Keratinocyte (primary cell): ENCODE measurements around the gene SUZ12. TPM values are rescaled to one million over a fixed set of nuclear protein-coding genes. Genes with fewer than 3 reads are reported as not detected.
"Not testable (repeated sequence)": the region's sequence is repeated elsewhere in the genome, so short reads cannot be mapped to it uniquely, and the experiment has no call there.

Experiments used
- DNase-seq: peaks from one replicate; pipeline ENCODE4 v3.0.0-alpha.2; 2011; ENCODE audit warnings: low read depth, missing footprints, low spot score
- FAIRE-seq: peaks from 2 replicates; lab custom pipeline; 2011; peaks lifted over from hg19 to GRCh38; lab: Jason Lieb, UNC
- H2AFZ ChIP-seq: 2 replicates; pipeline ENCODE4 v1.6.0; 2012; ENCODE audit warnings: low read length, control low read depth, inconsistent platforms; ENCODE audit not compliant: control insufficient read depth
- H3K27ac ChIP-seq: 2 replicates; pipeline ENCODE4 v1.5.1; 2011; ENCODE audit warnings: low read length; ENCODE audit not compliant: control insufficient read depth, insufficient read depth
- H3K27me3 ChIP-seq: 3 replicates; pipeline ENCODE4 v1.6.0; 2011; ENCODE audit warnings: low read length; ENCODE audit not compliant: control insufficient read depth, insufficient read depth; ENCODE audit errors: extremely low read depth
- H3K36me3 ChIP-seq, 2 experiments: 2 replicates in 1 of 2; 3 replicates in 1 of 2; pipeline ENCODE4 v1.5.1; 2011; ENCODE audit warnings: low read length in 2 of 2, mild to moderate bottlenecking in 1 of 2; ENCODE audit not compliant: control insufficient read depth in 2 of 2, insufficient read depth in 2 of 2; ENCODE audit errors: extremely low read depth in 1 of 2
- H3K4me1 ChIP-seq: 3 replicates; pipeline ENCODE4 v1.5.1; 2011; ENCODE audit warnings: low read length; ENCODE audit not compliant: control insufficient read depth, insufficient read depth; ENCODE audit errors: extremely low read depth
- H3K4me2 ChIP-seq: 3 replicates; pipeline ENCODE4 v1.6.0; 2011; ENCODE audit warnings: low read depth, low read length; ENCODE audit not compliant: control insufficient read depth, insufficient read depth; ENCODE audit errors: extremely low read depth
- H3K4me3 ChIP-seq, 3 experiments: fragments of 200-600 bp in 1 of 3; sonication (generic) in 1 of 3; 2 replicates in 2 of 3; 3 replicates in 1 of 3; pipeline ENCODE4 v1.5.1; 2011 to 2016; ENCODE audit warnings: low read length in 3 of 3, mild to moderate bottlenecking in 3 of 3, control low read depth in 2 of 3, inconsistent platforms in 1 of 3, low read depth in 1 of 3, mixed read lengths in 1 of 3, mixed run types in 1 of 3, moderate library complexity in 1 of 3; ENCODE audit not compliant: control insufficient read depth in 2 of 3, insufficient read depth in 2 of 3; ENCODE audit errors: extremely low read depth in 1 of 3
- H3K79me2 ChIP-seq: 2 replicates; pipeline ENCODE4 v1.6.0; 2012; ENCODE audit warnings: low read length; ENCODE audit not compliant: control insufficient read depth, insufficient read depth
- H3K9ac ChIP-seq: 3 replicates; pipeline ENCODE4 v1.6.0; 2011; ENCODE audit warnings: low read length; ENCODE audit not compliant: control insufficient read depth, insufficient read depth; ENCODE audit errors: extremely low read depth
- H3K9me1 ChIP-seq: 3 replicates; pipeline ENCODE4 v1.6.0; 2011; ENCODE audit warnings: low read length; ENCODE audit not compliant: control insufficient read depth, insufficient read depth; ENCODE audit errors: extremely low read depth
- H3K9me3 ChIP-seq: 2 replicates; pipeline ENCODE4 v1.5.1; 2012; ENCODE audit warnings: low read depth, low read length; ENCODE audit not compliant: control insufficient read depth
- H4K20me1 ChIP-seq: 3 replicates; pipeline ENCODE4 v1.6.0; 2011; ENCODE audit warnings: low read length; ENCODE audit not compliant: control insufficient read depth, insufficient read depth; ENCODE audit errors: extremely low read depth
- EZH2 ChIP-seq: IDR thresholded peaks from one replicate; pipeline ENCODE4 v1.6.1; 2012; ENCODE audit warnings: inconsistent platforms, mild to moderate bottlenecking, low read length, moderate library complexity
- dilution Hi-C: fragments of 300-500 bp; cut with MboI; formaldehyde crosslinking; loops from one replicate; pipeline ENCODE4 v1.7.0; 2020; ENCODE audit warnings: low sequenced_read_pairs; ENCODE audit not compliant: extremely low pct_ligation_motif_present
- polyA plus RNA-seq, 5 experiments: library from polyadenylated mRNA; depleted of rRNA in 3 of 5; stranded (reverse) in 3 of 5; stranded (forward) in 1 of 5; unstranded in 1 of 5; fragments of >200 nt; gene quantifications; 1 replicate in 1 of 5; 2 replicates in 3 of 5; 3 replicates in 1 of 5; pipeline versions ENCODE4 v1.2.1 to v1.2.3, GENCODE V29; 2011 to 2012; ENCODE audit warnings: missing spikeins in 2 of 5, low read depth in 1 of 5, low replicate concordance in 1 of 5
- TF ChIP-seq, protein P1 (sequence below), 3 experiments: IDR thresholded peaks in 1 of 3; conservative IDR thresholded peaks in 1 of 3; optimal IDR thresholded peaks in 1 of 3; 2 replicates in 2 of 3; 3 replicates in 1 of 3; pipeline versions ENCODE3 to v1.5.1; 2011; ENCODE audit warnings: low read length in 3 of 3, mild to moderate bottlenecking in 3 of 3, moderate library complexity in 2 of 3, control low read depth in 1 of 3, inconsistent platforms in 1 of 3; ENCODE audit not compliant: insufficient read depth in 2 of 3; ENCODE audit errors: extremely low read depth in 1 of 3

SUZ12 gene
- polyA plus RNA-seq, 1 donor (not counting 4 experiments of a cell fraction or from before 2014, with no cell fraction given): 20.8 TPM

DNA sequence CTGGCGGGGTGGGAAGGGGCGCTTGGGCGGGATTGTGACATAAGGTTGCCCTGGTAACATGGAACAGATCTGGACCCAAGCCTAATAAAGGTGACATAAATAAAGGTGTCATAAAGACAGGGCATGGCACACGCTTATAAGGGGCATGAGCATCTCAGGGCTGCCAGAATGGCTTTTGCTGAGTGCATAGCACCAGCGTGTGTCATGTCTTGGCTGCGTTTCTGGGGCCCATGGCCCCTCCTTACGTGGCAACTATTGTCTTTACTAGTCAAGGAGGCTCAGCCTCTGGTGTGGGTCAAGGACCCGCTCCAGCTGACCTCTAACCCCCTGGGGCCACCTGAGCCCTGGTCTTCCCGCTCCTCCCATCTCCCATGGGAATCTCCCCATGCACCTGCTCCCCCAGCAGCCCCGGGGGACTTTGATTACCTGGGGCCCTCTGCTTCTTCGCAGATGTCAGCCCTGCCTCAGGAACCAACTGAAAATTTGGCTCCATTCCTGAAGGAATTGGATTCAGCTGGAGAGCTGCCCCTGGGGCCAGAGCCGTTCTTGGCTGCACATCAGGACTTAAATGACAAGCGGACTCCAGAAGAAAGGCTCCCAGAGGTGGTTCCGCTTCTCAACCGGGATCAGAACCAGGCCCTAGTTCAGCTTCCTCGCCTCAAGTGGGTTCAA, 84.3 kb downstream of the SUZ12 start:
- H3K9me3 ChIP-seq: no peaks in the 10 kb centered on the region

DNA sequence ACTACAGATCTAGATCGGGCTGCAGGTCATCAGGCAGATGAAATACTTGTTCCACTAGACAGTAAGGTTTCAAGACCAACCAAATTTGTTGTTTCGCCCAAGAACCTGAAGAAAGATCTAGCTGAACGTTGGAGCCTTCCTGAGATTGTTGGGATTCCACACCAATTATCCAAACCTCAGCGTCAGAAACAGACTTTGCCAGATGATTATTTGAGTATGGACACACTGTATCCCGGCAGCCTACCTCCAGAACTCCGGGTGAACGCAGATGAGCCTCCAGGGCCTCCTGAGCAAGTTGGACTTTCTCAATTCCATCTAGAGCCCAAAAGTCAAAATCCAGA, 84.8 kb downstream of the SUZ12 start:
- H3K4me2 ChIP-seq: no peak overlapping the region
- H3K4me3 ChIP-seq: no peak overlapping the region
- FAIRE-seq (no peak), DNase-seq (no peak)
- no peak overlapping the region for H3K9ac ChIP-seq
- H4K20me1 ChIP-seq: no peaks in the 10 kb centered on the region
- H2AFZ ChIP-seq: no peak overlapping the region
- H3K27ac ChIP-seq: no peak overlapping the region
- peaks cover 0 to 1% of the 10 kb centered on the region in 2 experiments for H3K36me3 ChIP-seq
- H3K79me2 ChIP-seq: no peaks in the 10 kb centered on the region
- TF ChIP-seq, protein P1, sequence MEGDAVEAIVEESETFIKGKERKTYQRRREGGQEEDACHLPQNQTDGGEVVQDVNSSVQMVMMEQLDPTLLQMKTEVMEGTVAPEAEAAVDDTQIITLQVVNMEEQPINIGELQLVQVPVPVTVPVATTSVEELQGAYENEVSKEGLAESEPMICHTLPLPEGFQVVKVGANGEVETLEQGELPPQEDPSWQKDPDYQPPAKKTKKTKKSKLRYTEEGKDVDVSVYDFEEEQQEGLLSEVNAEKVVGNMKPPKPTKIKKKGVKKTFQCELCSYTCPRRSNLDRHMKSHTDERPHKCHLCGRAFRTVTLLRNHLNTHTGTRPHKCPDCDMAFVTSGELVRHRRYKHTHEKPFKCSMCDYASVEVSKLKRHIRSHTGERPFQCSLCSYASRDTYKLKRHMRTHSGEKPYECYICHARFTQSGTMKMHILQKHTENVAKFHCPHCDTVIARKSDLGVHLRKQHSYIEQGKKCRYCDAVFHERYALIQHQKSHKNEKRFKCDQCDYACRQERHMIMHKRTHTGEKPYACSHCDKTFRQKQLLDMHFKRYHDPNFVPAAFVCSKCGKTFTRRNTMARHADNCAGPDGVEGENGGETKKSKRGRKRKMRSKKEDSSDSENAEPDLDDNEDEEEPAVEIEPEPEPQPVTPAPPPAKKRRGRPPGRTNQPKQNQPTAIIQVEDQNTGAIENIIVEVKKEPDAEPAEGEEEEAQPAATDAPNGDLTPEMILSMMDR (optimal IDR thresholded peaks at IDR 0.05 in 1 of 3, IDR thresholded peaks at IDR 0.05 in 1 of 3, conservative IDR thresholded peaks at IDR 0.05 in 1 of 3; ENCODE audit: extremely low read depth in 1 of 3, insufficient read depth in 2 of 3, low read length in 3 of 3): no peak
- no peak for TF ChIP-seq EZH2
- no peaks in the 10 kb centered on the region for H3K27me3 ChIP-seq
- no peaks in the 10 kb centered on the region for H3K9me3 ChIP-seq
- no peaks in the 10 kb centered on the region for H3K9me1 ChIP-seq
- dilution Hi-C loops: no loop called here
- no peaks in the 10 kb centered on the region for H3K4me1 ChIP-seq

More for the DNA sequence above, 84.3 kb downstream of the SUZ12 start:
- Histone ChIP-seq H2AFZ (no peak overlapping the region), H3K9ac (no peak overlapping the region), H3K4me3 (no peak overlapping the region), H4K20me1 (no peaks in the 10 kb centered on the region), H3K9me1 (no peaks in the 10 kb centered on the region), H3K4me1 (no peaks in the 10 kb centered on the region), H3K36me3 (peaks cover 0 to 1% of the 10 kb centered on the region in 2 experiments), H3K79me2 (no peaks in the 10 kb centered on the region), H3K27me3 (no peaks in the 10 kb centered on the region), H3K4me2 (no peak overlapping the region), H3K27ac (no peak overlapping the region)
- FAIRE-seq (no peak), DNase-seq (no peak)
- TF ChIP-seq, protein P1 (optimal IDR thresholded peaks at IDR 0.05 in 1 of 3, IDR thresholded peaks at IDR 0.05 in 1 of 3, conservative IDR thresholded peaks at IDR 0.05 in 1 of 3; ENCODE audit: extremely low read depth in 1 of 3, insufficient read depth in 2 of 3, low read length in 3 of 3): no peak
- TF ChIP-seq EZH2: no peak
- dilution Hi-C loops: no loop called here

DNA sequence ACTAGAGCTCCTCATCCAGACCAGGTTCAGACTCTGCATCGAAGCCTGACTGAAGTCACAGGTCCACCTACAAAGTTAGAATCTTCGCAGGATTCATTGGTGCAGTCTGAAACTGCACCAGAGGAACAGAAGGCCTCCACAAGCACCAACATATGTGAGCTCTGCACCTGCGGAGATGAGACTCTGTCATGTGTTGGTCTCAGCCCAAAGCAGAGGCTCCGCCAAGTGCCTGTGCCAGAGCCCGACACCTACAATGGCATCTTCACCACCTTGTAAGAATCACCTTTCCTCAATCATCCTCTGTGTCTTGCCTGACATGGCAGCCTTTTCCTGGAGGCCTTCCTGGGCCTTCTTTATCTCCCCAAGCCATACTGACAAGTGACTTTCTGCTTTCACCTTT, 85.7 kb downstream of the SUZ12 start:
- H3K4me3 ChIP-seq, H3K4me1 ChIP-seq, DNase-seq, H3K27ac ChIP-seq, H4K20me1 ChIP-seq, H3K79me2 ChIP-seq, H3K9ac ChIP-seq, H3K36me3 ChIP-seq, H3K27me3 ChIP-seq, H2AFZ ChIP-seq, H3K9me3 ChIP-seq, H3K9me1 ChIP-seq, FAIRE-seq, dilution Hi-C loops, H3K4me2 ChIP-seq: not testable (repeated sequence)

DNA sequence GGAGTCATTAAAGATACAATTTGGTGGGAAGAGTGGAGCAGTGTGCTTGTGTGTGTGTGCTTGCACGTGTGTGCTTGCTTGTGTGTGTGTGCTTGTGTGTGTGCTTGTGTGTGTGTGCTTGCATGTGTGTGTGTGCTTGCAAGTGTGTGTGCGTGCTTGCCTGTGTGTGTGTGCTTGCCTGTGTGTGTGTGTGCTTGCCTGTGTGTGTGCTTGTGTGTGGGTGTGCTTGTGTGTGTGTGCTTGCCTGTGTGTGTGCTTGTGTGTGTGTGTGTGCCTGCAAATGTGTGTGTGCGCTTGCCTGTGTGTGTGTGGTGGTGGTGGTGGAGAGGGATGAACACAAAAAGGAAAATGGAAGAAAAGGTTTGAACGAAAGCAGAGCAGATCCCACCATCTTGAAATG, 90.5 kb downstream of the SUZ12 start:
- H3K4me1 ChIP-seq, H3K9me3 ChIP-seq, H3K79me2 ChIP-seq, H3K4me2 ChIP-seq, H3K27me3 ChIP-seq, H3K27ac ChIP-seq, dilution Hi-C loops, H3K9ac ChIP-seq, H2AFZ ChIP-seq, H4K20me1 ChIP-seq, FAIRE-seq, DNase-seq, H3K36me3 ChIP-seq, H3K4me3 ChIP-seq, H3K9me1 ChIP-seq: not testable (repeated sequence)
